Measurements from ENCODE around the gene CAMK1D. TPM values are rescaled to one million over a fixed set of nuclear protein-coding genes. Genes with fewer than 3 reads are reported as not detected.

The CAMK1D gene
- total and polyA plus RNA-seq, 2 donors (not counting 3 experiments of a cell fraction or from before 2014, with no cell fraction given): 0.37 to 4.2 TPM

GRCh38 chr10:12703813-12704212 lies 354.5 kb downstream of the CAMK1D start:
- Histone ChIP-seq H3K9ac (replicated peaks; ENCODE audit: extremely low read depth, insufficient read depth, low read length) (no peak overlapping the region), H3K27ac (ENCODE audit: insufficient read depth, low read depth, low read length) (peak overlapping the region; percentile 28), H3K27me3 (ENCODE audit: control insufficient read depth in 2 of 2, insufficient read depth in 2 of 2, low read length in 2 of 2) (no peaks in the 10 kb centered on the region), H3K36me3 (ENCODE audit: control insufficient read depth in 2 of 2, extremely low read depth in 1 of 2, insufficient read depth in 2 of 2, low read length in 2 of 2) (no peaks in the 10 kb centered on the region), H3K4me1 (ENCODE audit: control insufficient read depth, extremely low read depth, insufficient read depth, low read length) (peaks cover 52% of the 10 kb centered on the region), H3K4me3 (replicated peaks in 1 of 3; ENCODE audit: insufficient read depth in 1 of 3, low read depth in 1 of 3, low read length in 3 of 3) (no peak overlapping the region), H3K79me2 (ENCODE audit: control insufficient read depth, insufficient read depth, low read length) (no peaks in the 10 kb centered on the region), H2AFZ (ENCODE audit: low read depth, low read length) (no peak overlapping the region), H3K9me3 (replicated peaks; ENCODE audit: control insufficient read depth, insufficient read depth, low read length) (no peaks in the 10 kb centered on the region), H4K20me1 (replicated peaks; ENCODE audit: control insufficient read depth, extremely low read depth, insufficient read depth, low read length) (no peaks in the 10 kb centered on the region), H3K4me2 (ENCODE audit: insufficient read depth, low read length) (peak overlapping the region; percentile 34), H3K9me1 (replicated peaks; ENCODE audit: control insufficient read depth, extremely low read depth, insufficient read depth, low read length) (no peaks in the 10 kb centered on the region)
- ChIA-PET CTCF (interaction anchor here (0.7 to 1.5 kb wide), 6 partner anchors 47 to 599 kb away, joined by 3 to 10 read pairs (median 4); no protein-coding TSS in a partner anchor), POLR2A (interaction anchor here (0.9 kb wide), 1 partner anchor 439 kb away, joined by 4 read pairs; no protein-coding TSS in a partner anchor)
- intact Hi-C loops (cut with micrococcal nuclease) (no loop called here), dilution Hi-C loops (cut with MboI; ENCODE audit: extremely low pct_ligation_motif_present, low sequenced_read_pairs) (no loop called here)
- DNase-seq (ENCODE audit: low read depth, low spot score) (peak; percentile 72), FAIRE-seq (no peak)
- TF ChIP-seq JUN (IDR thresholded peaks at IDR 0.05; ENCODE audit: borderline replicate concordance, insufficient read depth, insufficient read length, low read depth) (peak; percentile 58), POLR2A (IDR thresholded peaks at IDR 0.05; ENCODE audit: low read depth, low read length) (no peak), FOS (IDR thresholded peaks at IDR 0.05; ENCODE audit: borderline replicate concordance, insufficient read depth, low read length) (peak; percentile 86), MAX (IDR thresholded peaks at IDR 0.05; ENCODE audit: insufficient read depth, insufficient read length) (no peak), POLR2AphosphoS5 (IDR thresholded peaks at IDR 0.05; ENCODE audit: insufficient read depth, low read depth, low read length) (peak; percentile 26)
- BruUV-seq (replicated peaks): no TSS peak

GRCh38 chr10:12704488-12704887 lies 355.1 kb downstream of the CAMK1D start:
- no peaks in the 10 kb centered on the region for H3K79me2 ChIP-seq (ENCODE audit: control insufficient read depth, insufficient read depth, low read length)
- H4K20me1 ChIP-seq (replicated peaks; ENCODE audit: control insufficient read depth, extremely low read depth, insufficient read depth, low read length): no peaks in the 10 kb centered on the region
- H3K4me3 ChIP-seq (replicated peaks in 1 of 3; ENCODE audit: insufficient read depth in 1 of 3, low read depth in 1 of 3, low read length in 3 of 3): no peak overlapping the region
- intact Hi-C loops (cut with micrococcal nuclease): no loop called here
- peak overlapping the region; percentile 28 for H3K27ac ChIP-seq (ENCODE audit: insufficient read depth, low read depth, low read length)
- H2AFZ ChIP-seq (ENCODE audit: low read depth, low read length): no peak overlapping the region
- H3K27me3 ChIP-seq (ENCODE audit: control insufficient read depth in 2 of 2, insufficient read depth in 2 of 2, low read length in 2 of 2): no peaks in the 10 kb centered on the region
- H3K4me2 ChIP-seq (ENCODE audit: insufficient read depth, low read length): no peak overlapping the region
- FAIRE-seq (no peak), DNase-seq (ENCODE audit: low read depth, low spot score) (no peak)
- ChIA-PET POLR2A (no interaction called here), CTCF (interaction anchor here (1.0 to 1.4 kb wide), 2 partner anchors 48 to 197 kb away, joined by 10 read pairs; no protein-coding TSS in a partner anchor)
- no peak overlapping the region for H3K9ac ChIP-seq (replicated peaks; ENCODE audit: extremely low read depth, insufficient read depth, low read length)
- peaks cover 52% of the 10 kb centered on the region for H3K4me1 ChIP-seq (ENCODE audit: control insufficient read depth, extremely low read depth, insufficient read depth, low read length)
- dilution Hi-C loops (cut with MboI; ENCODE audit: extremely low pct_ligation_motif_present, low sequenced_read_pairs): no loop called here
- H3K36me3 ChIP-seq (ENCODE audit: control insufficient read depth in 2 of 2, extremely low read depth in 1 of 2, insufficient read depth in 2 of 2, low read length in 2 of 2): no peaks in the 10 kb centered on the region
- H3K9me1 ChIP-seq (replicated peaks; ENCODE audit: control insufficient read depth, extremely low read depth, insufficient read depth, low read length): no peaks in the 10 kb centered on the region
- no TSS peak for BruUV-seq (replicated peaks)
- no peaks in the 10 kb centered on the region for H3K9me3 ChIP-seq (replicated peaks; ENCODE audit: control insufficient read depth, insufficient read depth, low read length)
- no peak for TF ChIP-seq CTCF (IDR thresholded peaks at IDR 0.05; ENCODE audit: extremely low read depth in 1 of 2, insufficient read depth in 1 of 2, low read depth in 1 of 2, low read length in 2 of 2)
- TF ChIP-seq GATA2 (IDR thresholded peaks at IDR 0.05; ENCODE audit: insufficient read depth, insufficient read length, low read depth, low read length): no peak
- no peak for TF ChIP-seq EZH2 (IDR thresholded peaks at IDR 0.05; ENCODE audit: borderline replicate concordance, low read depth, low read length, severe bottlenecking)
- no peak for TF ChIP-seq MYC (IDR thresholded peaks at IDR 0.05; ENCODE audit: low read depth, low read length)
- TF ChIP-seq JUN (IDR thresholded peaks at IDR 0.05; ENCODE audit: borderline replicate concordance, insufficient read depth, insufficient read length, low read depth): no peak
- TF ChIP-seq FOS (IDR thresholded peaks at IDR 0.05; ENCODE audit: borderline replicate concordance, insufficient read depth, low read length): no peak
- no peak for TF ChIP-seq MAX (IDR thresholded peaks at IDR 0.05; ENCODE audit: insufficient read depth, insufficient read length)
- no peak for TF ChIP-seq POLR2A (IDR thresholded peaks at IDR 0.05; ENCODE audit: low read depth, low read length)
- TF ChIP-seq POLR2AphosphoS5 (IDR thresholded peaks at IDR 0.05; ENCODE audit: insufficient read depth, low read depth, low read length): no peak

All from endothelial cell of umbilical vein (primary cell).